Left colon (tissue), 2 donors: ENCODE measurements around the gene PFKFB4. TPM values are rescaled to one million over a fixed set of nuclear protein-coding genes. Genes with fewer than 3 reads are reported as not detected.
A peak's percentile ranks its signal among the peaks of the same experiment; 100 is the strongest.

Experiments used
- ATAC-seq: fragments of 200-7000 bp; cut with Tn5 transposase; one replicate; pipeline ENCODE4 v1.9.1; 2020; ENCODE audit warnings: mild to moderate bottlenecking, moderate library complexity
- DNase-seq, 2 donors: peaks; one replicate each; pipeline ENCODE4 v3.0.0-alpha.2; 2020
- intact Hi-C, 2 donors: fragments of 100-400 bp; cut with DNase I in 1 of 2; cut with micrococcal nuclease in 1 of 2; formaldehyde crosslinking; loops; one replicate each; pipeline versions ENCODE4 v1.11.2 to v1.14.0; 2022; cut with DNase I, micrococcal nuclease
- total RNA-seq, 2 donors: library from RNA; stranded (reverse); fragmentation: NEBNext Ultra II Directional; extraction: Animal tissue kit (Norgen Biotek cat#: 25700); gene quantifications; one replicate each; pipeline ENCODE4 v1.2.1, GENCODE V29; 2021
- donor health status: DM: no; HTN: no; CAD: no.
- donor health status: DM: yes; HTN: yes; CAD: no.

Gene PFKFB4
- total RNA-seq, 2 donors from 2014 or later, result 6.0 to 10.0 TPM

DNA sequence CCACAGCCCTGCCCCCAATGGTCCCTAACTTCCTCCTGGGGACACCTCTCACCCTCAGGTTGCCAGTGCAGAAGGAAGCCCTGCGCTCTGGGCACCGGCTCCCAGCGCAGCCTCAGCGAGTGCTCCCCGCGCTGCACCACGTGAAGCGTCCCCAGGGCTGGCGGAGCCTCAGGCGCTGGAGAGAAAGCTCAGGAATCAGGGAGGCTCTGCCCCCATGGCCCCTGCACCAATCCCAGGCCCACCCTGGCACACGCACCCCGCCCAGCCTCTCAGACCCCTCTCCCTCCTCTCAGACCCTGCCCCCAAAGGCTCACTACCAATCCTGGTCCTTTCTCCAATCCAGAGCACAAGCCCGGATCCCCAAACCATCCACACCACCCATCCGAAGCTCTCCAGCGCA lies 31.6 kb upstream of the PFKFB4 start:
- DNase-seq (no peak), ATAC-seq (no peak)
- intact Hi-C loops, result no loop called here

DNA sequence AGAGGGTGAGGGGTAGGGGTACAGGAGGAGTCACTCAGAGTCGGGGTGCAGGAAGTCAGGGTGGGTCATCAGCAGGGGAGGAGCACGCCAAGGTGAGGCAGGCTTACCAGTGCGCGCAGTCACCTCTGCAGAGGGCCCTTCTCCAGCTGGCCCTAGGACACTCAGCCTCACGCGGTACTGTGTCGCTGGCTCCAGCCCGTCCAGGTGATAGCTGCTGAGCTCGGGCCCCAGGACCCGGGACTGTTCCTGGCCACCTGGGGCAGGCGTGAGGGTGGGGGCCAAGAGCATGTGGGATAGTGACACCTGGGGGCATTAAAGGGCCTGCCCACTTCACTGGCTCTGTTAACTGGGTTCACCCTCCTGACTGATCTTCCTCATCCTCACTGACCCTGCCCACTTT lies 31.1 kb upstream of the PFKFB4 start:
- intact Hi-C loops, result no loop called here
- DNase-seq, result no peak
- no peak for ATAC-seq

- ATAC-seq, result no peak
- intact Hi-C loops, result no loop called here
- DNase-seq, result no peak
Measured at GRCh38 chr3:48585411-48585810, 28.8 kb upstream of the PFKFB4 start.

- no peak for ATAC-seq
- intact Hi-C loops, result no loop called here
- DNase-seq, result no peak
Measured at GRCh38 chr3:48584836-48585235, 28.2 kb upstream of the PFKFB4 start.

DNA sequence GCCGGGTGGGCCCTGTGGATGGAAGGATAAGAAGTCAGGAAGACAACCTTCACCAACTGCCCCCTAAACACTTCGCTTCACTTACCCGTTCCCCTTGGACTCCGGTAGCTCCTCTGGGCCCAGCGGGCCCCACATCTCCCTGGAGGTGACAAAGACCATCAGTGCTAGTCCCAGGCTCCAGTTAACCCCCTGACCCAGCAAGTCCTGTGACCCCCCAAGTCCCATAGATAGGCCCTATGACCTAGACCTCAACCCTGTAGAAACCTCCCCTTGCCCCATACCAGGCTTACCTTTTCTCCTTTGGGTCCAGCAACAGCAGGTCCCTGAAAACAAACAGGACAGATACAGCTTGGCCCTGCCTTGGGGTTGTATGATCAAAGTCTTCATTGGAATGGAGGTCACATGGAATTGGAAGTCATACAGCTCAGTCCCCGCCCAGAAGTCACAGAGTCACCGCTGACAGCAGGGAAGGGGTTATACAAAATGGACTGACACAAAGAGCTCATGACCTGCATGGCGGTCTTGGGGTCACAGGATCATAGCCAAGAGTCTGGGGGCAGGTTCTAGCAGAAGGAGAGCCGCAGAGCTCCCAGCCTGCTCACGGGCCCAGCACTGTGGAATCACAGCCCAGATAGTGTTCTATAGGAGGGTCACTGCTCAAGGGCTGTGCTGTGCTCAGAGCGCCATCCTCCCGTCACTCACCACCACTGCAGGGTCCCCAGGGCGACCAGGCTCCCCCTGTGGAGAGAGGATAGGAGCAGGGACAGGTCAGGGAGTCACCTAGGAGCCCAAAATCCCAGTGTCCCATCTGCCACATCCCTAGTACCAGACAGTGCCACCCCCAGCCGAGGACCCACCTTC lies 25.2 kb upstream of the PFKFB4 start:
- peak; percentile 20 for ATAC-seq
- intact Hi-C loops, result no loop called here
- DNase-seq, result no peak

DNA sequence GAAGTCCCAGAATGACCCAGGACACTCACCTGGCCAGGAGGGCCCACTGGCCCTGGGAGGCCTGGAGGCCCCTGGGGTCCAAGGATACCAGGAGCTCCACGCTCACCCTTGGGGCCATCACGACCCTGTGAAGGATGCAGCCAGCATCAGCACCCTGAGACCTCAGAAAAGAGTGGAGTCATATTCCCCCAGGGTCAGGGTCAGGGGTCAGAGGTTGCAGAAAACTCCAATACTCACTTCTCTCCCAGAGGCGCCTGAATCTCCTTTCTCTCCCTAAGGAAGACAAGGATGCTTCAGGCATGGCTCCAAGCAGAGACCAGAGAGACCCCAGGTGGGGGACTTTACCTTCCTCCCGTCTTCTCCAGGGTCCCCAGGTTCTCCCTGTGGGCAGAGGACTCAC lies 20.0 kb upstream of the PFKFB4 start:
- intact Hi-C loops, result no loop called here
- no peak for ATAC-seq

DNA sequence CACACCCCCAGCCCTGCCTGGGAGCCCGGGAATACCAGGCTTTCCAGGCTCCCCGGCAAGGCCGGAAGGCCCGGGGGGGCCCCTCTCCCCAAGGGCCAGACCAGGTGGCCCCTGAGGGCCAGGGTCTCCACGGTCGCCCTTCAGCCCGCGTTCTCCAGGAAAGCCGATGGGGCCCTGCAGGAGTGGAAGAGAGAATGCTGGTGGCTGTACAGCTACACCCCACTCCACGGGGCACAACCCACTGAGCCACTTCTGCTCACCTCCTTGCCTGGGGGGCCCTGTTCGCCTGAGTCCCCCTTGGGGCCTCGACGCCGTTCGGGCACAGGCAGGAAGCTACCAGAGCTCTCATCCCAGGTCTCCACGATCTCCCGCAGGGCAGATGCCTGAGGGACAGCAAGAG lies 18.8 kb upstream of the PFKFB4 start:
- DNase-seq (no peak), ATAC-seq (no peak)
- intact Hi-C loops, result no loop called here

More for the DNA sequence above, 20.0 kb upstream of the PFKFB4 start:
- DNase-seq, result no peak

DNA sequence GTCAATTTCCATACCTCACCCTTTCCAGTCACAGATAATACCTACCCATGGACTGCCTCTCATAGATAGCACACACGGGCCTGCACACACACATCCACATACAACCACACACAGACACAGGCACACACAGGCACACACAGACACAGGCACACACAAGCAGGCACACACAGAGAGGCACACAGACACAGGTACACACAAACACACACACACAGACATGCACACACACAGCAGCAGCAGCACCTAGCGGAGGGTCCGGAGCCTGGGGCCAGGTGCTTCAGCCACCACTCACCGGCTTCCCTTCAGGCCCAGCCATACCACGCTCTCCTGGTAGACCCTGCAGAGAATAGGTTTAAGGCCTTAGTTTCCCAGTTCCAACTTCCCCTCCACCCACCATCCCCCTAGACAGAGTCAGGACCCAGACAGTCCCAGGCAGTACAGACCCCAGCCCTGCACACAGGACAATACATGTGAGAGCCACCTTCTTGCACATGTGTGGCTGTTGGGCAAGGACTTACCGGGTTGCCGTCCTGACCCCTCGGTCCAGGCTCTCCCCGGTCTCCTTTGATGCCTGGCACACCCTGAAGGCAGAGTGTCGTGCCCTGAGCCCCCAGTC lies 17.5 kb upstream of the PFKFB4 start:
- intact Hi-C loops, result no loop called here
- DNase-seq (no peak), ATAC-seq (no peak)

- intact Hi-C loops, result no loop called here
- ATAC-seq, result no peak
- no peak for DNase-seq
Measured at GRCh38 chr3:48572517-48572916, 15.9 kb upstream of the PFKFB4 start.

GRCh38 chr3:48571938-48572337 lies 15.3 kb upstream of the PFKFB4 start:
- DNase-seq (no peak), ATAC-seq (no peak)
- intact Hi-C loops, result no loop called here

GRCh38 chr3:48569808-48570450 lies 13.3 kb upstream of the PFKFB4 start:
- ATAC-seq (no peak), DNase-seq (no peak)
- intact Hi-C loops, result no loop called here

DNA sequence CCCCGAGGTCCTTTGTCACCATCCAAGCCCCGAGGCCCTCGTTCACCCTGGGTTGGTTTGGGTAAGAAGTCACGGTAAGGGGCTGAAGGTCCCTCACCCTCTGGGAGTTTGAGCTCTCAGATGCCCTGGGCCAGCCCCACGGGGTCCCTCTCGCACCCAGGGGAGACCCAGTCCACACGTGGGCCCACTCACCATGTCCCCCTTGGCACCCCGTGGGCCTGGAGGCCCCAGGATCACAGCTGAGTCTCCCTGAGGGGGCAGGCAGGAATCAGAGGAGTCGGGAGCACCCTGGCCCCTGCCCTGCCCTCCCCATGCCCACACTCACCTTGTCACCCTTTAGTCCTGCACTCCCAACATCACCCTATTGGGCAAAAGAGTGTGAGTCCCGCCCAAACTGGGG lies 12.8 kb upstream of the PFKFB4 start:
- ATAC-seq, result no peak
- DNase-seq, result no peak
- intact Hi-C loops, result no loop called here

GRCh38 chr3:48568476-48568875 lies 11.9 kb upstream of the PFKFB4 start:
- intact Hi-C loops, result no loop called here
- ATAC-seq (no peak), DNase-seq (no peak)

DNA sequence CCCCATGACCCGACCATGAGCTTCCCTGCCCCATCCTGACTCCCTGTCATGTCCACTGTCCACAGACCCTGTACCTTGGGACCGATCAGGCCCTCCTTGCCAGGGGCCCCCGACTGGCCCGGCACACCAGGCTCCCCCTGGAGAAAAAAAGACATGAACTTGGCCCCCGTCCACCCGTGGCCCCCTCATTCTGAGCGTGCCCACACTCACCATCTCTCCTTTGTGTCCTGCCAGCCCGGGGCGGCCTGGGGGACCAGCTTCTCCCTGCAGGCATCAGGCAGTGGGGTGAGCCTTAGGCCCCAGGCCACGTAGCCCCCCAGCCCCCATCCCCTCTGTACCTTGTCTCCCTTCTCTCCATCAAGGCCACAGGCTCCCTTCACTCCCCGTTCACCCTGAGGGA lies 10.9 kb upstream of the PFKFB4 start:
- no peak for DNase-seq
- intact Hi-C loops, result no loop called here
- ATAC-seq, result no peak

DNA sequence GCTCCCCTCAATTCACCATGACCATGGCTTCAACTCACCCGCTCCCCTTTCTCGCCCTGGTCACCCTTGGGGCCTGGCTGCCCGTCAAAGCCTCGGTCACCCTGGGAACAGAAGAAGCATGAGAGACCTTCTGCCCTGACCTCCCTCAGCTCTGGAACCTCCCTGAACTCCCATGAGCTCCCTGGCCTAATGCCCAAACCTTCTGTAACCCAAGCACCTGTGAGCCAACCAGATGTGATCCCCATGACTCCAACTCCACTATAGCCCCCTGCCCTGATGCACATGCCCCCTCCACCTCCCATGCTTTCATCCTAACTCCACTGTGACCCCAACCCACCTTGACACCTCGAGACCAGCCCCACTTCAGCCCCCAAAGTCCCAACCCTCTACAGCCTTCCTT lies 10.5 kb upstream of the PFKFB4 start:
- ATAC-seq (no peak), DNase-seq (no peak)
- intact Hi-C loops, result no loop called here

GRCh38 chr3:48566401-48566760 lies 9.8 kb upstream of the PFKFB4 start:
- DNase-seq (no peak), ATAC-seq (no peak)
- intact Hi-C loops, result no loop called here

GRCh38 chr3:48565591-48566400 lies 9.2 kb upstream of the PFKFB4 start:
- no peak for DNase-seq
- no peak for ATAC-seq
- intact Hi-C loops, result no loop called here

DNA sequence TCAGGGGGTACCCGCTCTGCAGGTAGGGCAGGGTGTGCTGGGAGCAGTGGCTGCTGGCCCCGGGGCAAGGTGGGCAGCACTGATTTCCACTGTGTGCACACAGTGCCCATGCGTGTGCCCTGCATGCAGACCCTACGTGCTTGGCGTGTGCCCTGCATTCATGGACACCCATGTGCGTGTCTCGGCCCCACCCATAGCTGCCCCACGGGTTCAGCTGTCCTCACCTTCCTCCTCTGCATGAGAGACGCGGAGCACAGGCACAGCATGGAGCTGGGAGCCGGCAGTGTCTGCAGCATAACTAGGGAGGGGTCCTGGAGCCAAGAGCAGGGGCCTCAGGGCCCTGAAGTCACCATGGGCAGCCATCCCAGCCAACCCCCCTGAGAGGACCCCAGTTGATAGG lies 8.6 kb upstream of the PFKFB4 start:
- ATAC-seq (no peak), DNase-seq (no peak)
- intact Hi-C loops, result no loop called here

DNA sequence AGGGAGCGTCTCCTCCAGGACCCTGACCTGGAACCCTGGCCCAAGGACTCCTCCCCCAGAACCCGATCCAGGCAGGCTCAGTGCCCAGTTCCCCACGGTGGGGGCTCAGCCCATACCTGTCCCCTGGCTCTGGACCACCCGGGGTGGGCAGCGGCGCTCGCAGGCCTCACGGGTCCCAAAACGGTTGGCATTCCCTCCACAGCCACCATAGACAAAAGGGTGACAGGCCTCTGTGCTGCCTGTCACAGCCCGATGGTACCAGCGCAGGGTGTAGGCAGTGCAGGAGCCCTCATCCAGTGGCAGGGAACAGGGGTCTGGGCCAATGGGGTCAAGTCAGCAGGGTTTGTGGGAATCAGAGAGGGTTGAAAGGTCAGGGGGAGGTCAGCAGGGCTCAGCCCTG lies 8.1 kb upstream of the PFKFB4 start:
- intact Hi-C loops, result no loop called here
- no peak for DNase-seq
- no peak for ATAC-seq

GRCh38 chr3:48564022-48564421 lies 7.4 kb upstream of the PFKFB4 start:
- DNase-seq, result peak in 1 of 2 donors; percentile 54
- intact Hi-C loops, result no loop called here
- ATAC-seq, result no peak
